Upper lobe of left lung (tissue), 4 donors: ENCODE data around the gene PPID.

Source experiments
- CTCF ChIP-seq, 6 experiments: fragments of 450-650 bp in 4 of 6; fragments of 200-600 bp in 2 of 6; sonication (generic) in 2 of 6; IDR thresholded peaks; one replicate each; pipeline ENCODE4 v1.5.1; 2016 to 2019; ENCODE audit warnings: antibody characterized with exemption in 6 of 6
- POLR2A ChIP-seq, 4 donors: fragments of 450-650 bp; IDR thresholded peaks; one replicate each; pipeline ENCODE4 v1.5.1; 2016 to 2017; ENCODE audit warnings: antibody characterized with exemption in 4 of 4, mild to moderate bottlenecking in 2 of 4
- POLR2AphosphoS5 ChIP-seq, 2 donors: sonication (generic); formaldehyde crosslinking; IDR thresholded peaks; one replicate each; pipeline ENCODE4 v1.5.1; 2017; ENCODE audit warnings: antibody characterized with exemption in 2 of 2

- TF ChIP-seq POLR2AphosphoS5 (IDR thresholded peaks at IDR 0.05): no peak
- no peak for TF ChIP-seq POLR2A (IDR thresholded peaks at IDR 0.05)
- no peak for TF ChIP-seq CTCF (IDR thresholded peaks at IDR 0.05)
These were observed 37.7 kb upstream of the PPID start for GRCh38 chr4:158760866-158761265.
